ENCODE results near the gene NCL. TPM values are rescaled to one million over a fixed set of nuclear protein-coding genes. Genes with fewer than 3 reads are reported as not detected.
"Not testable (repeated sequence)": the region's sequence is repeated elsewhere in the genome, so short reads cannot be mapped to it uniquely, and the experiment has no call there.

Gene NCL
- total and polyA plus RNA-seq, 2 of the 13 experiments (the other 11 are each of a cell fraction or from before 2014, with no cell fraction given) = 105 to 779 TPM

- intact Hi-C loops (cut with micrococcal nuclease; ENCODE audit: unreplicated experiment) (no loop called here), in situ Hi-C loops (cut with HindIII; ENCODE audit: extremely low pct_ligation_motif_present, low pct_unique_long_range_greater_than_20kb) (no loop called here)
- Histone ChIP-seq H3K4me1 (ENCODE audit: insufficient read depth, low read length) (no peaks in the 10 kb centered on the region), H3K36me3 (replicated peaks in 1 of 2; ENCODE audit: control insufficient read depth in 1 of 2, insufficient read depth in 2 of 2, low read length in 2 of 2) (no peaks in the 10 kb centered on the region), H4K20me1 (ENCODE audit: insufficient read depth, low read length) (no peaks in the 10 kb centered on the region), H3K79me2 (ENCODE audit: insufficient read depth, low read length) (no peaks in the 10 kb centered on the region), H3K4me3 (replicated peaks in 1 of 3; ENCODE audit: insufficient read depth in 1 of 3, low read depth in 2 of 3, low read length in 3 of 3) (no peak overlapping the region), H3K4me2 (ENCODE audit: low read depth, low read length) (no peak overlapping the region), H2AFZ (ENCODE audit: low read length) (no peak overlapping the region), H3K27me3 (ENCODE audit: control insufficient read depth in 1 of 2, insufficient read depth in 2 of 2, low read length in 2 of 2) (no peaks in the 10 kb centered on the region; a peak in 1 of 5 replicates), H3K9ac (ENCODE audit: insufficient read depth, low read depth, low read length) (no peak overlapping the region), H3K27ac (ENCODE audit: extremely low read length, insufficient read depth, low read length) (no peak overlapping the region), H3K9me3 (ENCODE audit: low read length) (peaks cover 14% of the 10 kb centered on the region)
- ATAC-seq (no peak), DNase-seq (ENCODE audit: low spot score) (no peak), FAIRE-seq (no peak)
- CTCF ChIA-PET (ENCODE audit: low intra/inter-chr PET ratio, low total read pairs) = no interaction called here
- POLR2A ChIA-PET = no interaction called here
- BruUV-seq (replicated peaks) = no TSS peak
- no peak for TF ChIP-seq THRA (CRISPR knock-in tag; IDR thresholded peaks at IDR 0.05; ENCODE audit: borderline replicate concordance)
- TF ChIP-seq, protein P1, sequence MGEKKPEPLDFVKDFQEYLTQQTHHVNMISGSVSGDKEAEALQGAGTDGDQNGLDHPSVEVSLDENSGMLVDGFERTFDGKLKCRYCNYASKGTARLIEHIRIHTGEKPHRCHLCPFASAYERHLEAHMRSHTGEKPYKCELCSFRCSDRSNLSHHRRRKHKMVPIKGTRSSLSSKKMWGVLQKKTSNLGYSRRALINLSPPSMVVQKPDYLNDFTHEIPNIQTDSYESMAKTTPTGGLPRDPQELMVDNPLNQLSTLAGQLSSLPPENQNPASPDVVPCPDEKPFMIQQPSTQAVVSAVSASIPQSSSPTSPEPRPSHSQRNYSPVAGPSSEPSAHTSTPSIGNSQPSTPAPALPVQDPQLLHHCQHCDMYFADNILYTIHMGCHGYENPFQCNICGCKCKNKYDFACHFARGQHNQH (CRISPR knock-in tag; IDR thresholded peaks at IDR 0.05) = no peak
- TF ChIP-seq ZNF20 (CRISPR knock-in tag; IDR thresholded peaks at IDR 0.05) = no peak
- TF ChIP-seq, protein P2, sequence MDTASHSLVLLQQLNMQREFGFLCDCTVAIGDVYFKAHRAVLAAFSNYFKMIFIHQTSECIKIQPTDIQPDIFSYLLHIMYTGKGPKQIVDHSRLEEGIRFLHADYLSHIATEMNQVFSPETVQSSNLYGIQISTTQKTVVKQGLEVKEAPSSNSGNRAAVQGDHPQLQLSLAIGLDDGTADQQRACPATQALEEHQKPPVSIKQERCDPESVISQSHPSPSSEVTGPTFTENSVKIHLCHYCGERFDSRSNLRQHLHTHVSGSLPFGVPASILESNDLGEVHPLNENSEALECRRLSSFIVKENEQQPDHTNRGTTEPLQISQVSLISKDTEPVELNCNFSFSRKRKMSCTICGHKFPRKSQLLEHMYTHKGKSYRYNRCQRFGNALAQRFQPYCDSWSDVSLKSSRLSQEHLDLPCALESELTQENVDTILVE (CRISPR knock-in tag; IDR thresholded peaks at IDR 0.05) = no peak
- TF ChIP-seq ZNF691 (CRISPR knock-in tag; IDR thresholded peaks at IDR 0.05; ENCODE audit: borderline replicate concordance, low read depth) = no peak
- TF ChIP-seq, protein P3, sequence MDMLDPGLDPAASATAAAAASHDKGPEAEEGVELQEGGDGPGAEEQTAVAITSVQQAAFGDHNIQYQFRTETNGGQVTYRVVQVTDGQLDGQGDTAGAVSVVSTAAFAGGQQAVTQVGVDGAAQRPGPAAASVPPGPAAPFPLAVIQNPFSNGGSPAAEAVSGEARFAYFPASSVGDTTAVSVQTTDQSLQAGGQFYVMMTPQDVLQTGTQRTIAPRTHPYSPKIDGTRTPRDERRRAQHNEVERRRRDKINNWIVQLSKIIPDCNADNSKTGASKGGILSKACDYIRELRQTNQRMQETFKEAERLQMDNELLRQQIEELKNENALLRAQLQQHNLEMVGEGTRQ (IDR thresholded peaks at IDR 0.05; ENCODE audit: low read depth, low read length) = no peak
- TF ChIP-seq, protein P3 (CRISPR knock-in tag; IDR thresholded peaks at IDR 0.05; ENCODE audit: borderline replicate concordance) = no peak
- WGBS (ENCODE audit: low lambda C conversion rate) = 33% methylated on average over 4 of the region's 4 CpGs
Measured at GRCh38 chr2:231431606-231432005, 32.7 kb downstream of the NCL start.

DNA sequence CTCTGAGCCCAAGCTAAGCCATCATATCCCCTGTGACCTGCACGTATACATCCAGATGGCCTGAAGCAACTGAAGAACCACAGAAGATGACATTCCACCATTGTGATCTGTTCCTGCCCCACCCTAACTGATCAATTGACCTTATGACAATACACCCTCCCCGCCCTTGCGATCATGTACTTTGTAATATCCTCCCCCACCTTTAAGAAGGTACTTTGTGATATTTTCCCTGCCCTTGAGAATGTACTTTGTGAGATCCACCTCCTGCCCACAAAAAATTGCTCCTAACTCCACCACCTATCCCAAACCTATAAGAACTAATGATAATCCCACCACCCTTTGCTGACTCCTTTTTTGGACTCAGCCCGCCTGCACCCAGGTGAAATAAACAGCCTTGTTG lies 33.8 kb downstream of the NCL start:
- H3K79me2 ChIP-seq (ENCODE audit: insufficient read depth, low read length); CTCF ChIA-PET (ENCODE audit: low intra/inter-chr PET ratio, low total read pairs); H4K20me1 ChIP-seq (ENCODE audit: insufficient read depth, low read length); H3K4me3 ChIP-seq (replicated peaks in 1 of 3; ENCODE audit: insufficient read depth in 1 of 3, low read depth in 2 of 3, low read length in 3 of 3); ATAC-seq; H2AFZ ChIP-seq (ENCODE audit: low read length); H3K27ac ChIP-seq (ENCODE audit: extremely low read length, insufficient read depth, low read length); H3K4me1 ChIP-seq (ENCODE audit: insufficient read depth, low read length); BruUV-seq (replicated peaks); POLR2A ChIA-PET; H3K4me2 ChIP-seq (ENCODE audit: low read depth, low read length); intact Hi-C loops (cut with micrococcal nuclease; ENCODE audit: unreplicated experiment); H3K9ac ChIP-seq (ENCODE audit: insufficient read depth, low read depth, low read length); H3K27me3 ChIP-seq (ENCODE audit: control insufficient read depth in 1 of 2, insufficient read depth in 2 of 2, low read length in 2 of 2); H3K36me3 ChIP-seq (replicated peaks in 1 of 2; ENCODE audit: control insufficient read depth in 1 of 2, insufficient read depth in 2 of 2, low read length in 2 of 2); in situ Hi-C loops (cut with HindIII; ENCODE audit: extremely low pct_ligation_motif_present, low pct_unique_long_range_greater_than_20kb); DNase-seq (ENCODE audit: low spot score); FAIRE-seq: not testable (repeated sequence)
- peaks cover 14% of the 10 kb centered on the region for H3K9me3 ChIP-seq (ENCODE audit: low read length)
- 75% methylated on average over 4 of the region's 4 CpGs for WGBS (ENCODE audit: low lambda C conversion rate)

Measured in HepG2 (cell line).